GM12864 (cell line): ENCODE measurements around the gene ZSWIM3.

Experiments used
- DNase-seq: peaks from one replicate; pipeline ENCODE4 v3.0.0-alpha.2; 2011; ENCODE audit warnings: low read depth
- H3K4me3 ChIP-seq: 2 replicates; pipeline ENCODE4 v1.5.1; 2011; ENCODE audit warnings: mild to moderate bottlenecking, low read depth, low read length, control low read depth
- TF ChIP-seq, protein P1 (sequence below): IDR thresholded peaks from 2 replicates; pipeline ENCODE4 v1.5.1; 2011; ENCODE audit warnings: low read depth, mild to moderate bottlenecking, moderate library complexity, low read length, control low read depth, inconsistent platforms; ENCODE audit errors: missing control alignments

Gene ZSWIM3

DNA sequence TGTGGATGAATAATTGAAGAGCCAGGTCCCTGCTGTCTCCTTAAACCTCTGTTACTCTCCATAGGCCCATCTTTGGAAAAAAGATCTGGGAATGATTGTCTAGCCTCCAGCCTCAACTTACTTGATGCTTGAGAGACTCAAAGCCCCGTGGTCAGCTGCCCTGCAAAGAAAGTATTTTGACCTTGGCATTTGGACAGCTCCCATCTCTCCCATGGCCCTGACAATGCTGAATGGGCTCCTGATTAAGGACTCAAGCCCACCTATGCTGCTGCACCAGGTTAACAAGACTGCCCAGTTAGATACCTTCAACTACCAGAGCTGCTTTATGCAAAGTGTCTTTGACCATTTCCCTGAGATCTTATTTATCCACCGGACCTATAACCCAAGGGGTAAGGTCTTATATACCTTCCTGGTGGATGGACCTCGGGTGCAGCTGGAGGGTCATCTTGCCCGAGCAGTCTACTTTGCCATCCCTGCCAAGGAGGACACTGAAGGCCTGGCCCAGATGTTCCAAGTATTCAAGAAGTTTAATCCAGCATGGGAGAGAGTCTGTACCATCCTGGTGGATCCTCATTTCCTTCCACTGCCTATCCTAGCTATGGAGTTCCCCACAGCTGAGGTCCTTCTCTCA lies 25.2 kb downstream of the ZSWIM3 start:
- H3K4me3 ChIP-seq: no peak overlapping the region
- DNase-seq: no peak
- TF ChIP-seq, protein P1, sequence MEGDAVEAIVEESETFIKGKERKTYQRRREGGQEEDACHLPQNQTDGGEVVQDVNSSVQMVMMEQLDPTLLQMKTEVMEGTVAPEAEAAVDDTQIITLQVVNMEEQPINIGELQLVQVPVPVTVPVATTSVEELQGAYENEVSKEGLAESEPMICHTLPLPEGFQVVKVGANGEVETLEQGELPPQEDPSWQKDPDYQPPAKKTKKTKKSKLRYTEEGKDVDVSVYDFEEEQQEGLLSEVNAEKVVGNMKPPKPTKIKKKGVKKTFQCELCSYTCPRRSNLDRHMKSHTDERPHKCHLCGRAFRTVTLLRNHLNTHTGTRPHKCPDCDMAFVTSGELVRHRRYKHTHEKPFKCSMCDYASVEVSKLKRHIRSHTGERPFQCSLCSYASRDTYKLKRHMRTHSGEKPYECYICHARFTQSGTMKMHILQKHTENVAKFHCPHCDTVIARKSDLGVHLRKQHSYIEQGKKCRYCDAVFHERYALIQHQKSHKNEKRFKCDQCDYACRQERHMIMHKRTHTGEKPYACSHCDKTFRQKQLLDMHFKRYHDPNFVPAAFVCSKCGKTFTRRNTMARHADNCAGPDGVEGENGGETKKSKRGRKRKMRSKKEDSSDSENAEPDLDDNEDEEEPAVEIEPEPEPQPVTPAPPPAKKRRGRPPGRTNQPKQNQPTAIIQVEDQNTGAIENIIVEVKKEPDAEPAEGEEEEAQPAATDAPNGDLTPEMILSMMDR: no peak

DNA sequence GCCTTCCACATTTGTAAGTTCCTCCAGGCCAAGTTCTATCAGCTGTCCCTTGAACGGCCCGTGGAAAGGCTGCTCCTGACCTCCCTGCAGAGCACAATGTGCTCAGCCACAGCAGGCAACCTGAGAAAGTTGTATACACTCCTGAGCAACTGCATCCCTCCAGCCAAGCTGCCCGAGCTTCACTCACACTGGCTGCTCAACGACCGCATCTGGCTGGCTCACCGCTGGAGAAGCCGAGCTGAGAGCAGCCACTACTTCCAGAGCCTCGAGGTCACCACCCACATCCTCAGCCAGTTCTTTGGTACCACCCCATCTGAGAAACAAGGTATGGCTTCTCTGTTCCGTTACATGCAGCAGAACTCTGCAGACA lies 25.7 kb downstream of the ZSWIM3 start:
- DNase-seq: no peak
- no peak overlapping the region for H3K4me3 ChIP-seq
- TF ChIP-seq, protein P1: no peak

DNA sequence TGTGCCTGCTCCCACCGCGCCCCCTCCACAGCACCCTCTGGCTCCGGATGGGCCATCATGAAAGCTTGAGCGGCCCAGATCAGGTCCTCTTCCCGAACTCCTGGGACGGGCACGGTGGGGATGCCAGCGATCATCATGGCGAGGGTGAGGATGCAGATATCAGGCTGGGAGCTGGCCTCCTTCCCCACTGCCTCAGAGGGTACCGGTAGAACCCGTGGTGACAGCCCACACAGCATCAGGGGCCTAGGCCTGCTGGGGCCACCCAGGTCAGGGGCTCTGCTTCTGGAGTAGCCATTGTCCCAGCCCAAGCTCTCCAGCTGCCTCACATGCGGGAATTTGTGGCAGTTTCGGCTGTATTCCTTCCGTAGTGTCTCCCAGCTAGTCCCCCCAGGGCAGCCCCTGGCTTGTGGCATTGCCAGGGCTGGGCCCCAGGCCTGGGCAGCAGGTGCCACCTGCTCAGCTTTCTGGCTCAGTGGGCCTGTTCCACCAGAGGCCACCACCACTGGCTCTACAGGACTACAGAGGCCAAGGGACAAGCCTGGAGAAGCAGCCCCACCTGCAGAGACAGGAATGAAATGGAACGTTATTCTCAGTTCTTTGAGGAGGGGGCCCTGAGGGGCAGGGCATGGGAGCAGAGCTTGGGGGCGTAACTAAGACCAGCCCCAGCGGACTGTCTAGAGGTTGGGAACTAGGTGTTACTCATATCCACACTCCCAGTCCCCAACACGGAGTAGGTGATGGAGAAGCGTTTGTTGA lies 29.4 kb downstream of the ZSWIM3 start:
- no peak for DNase-seq
- TF ChIP-seq, protein P1: no peak
- H3K4me3 ChIP-seq: no peak overlapping the region

DNA sequence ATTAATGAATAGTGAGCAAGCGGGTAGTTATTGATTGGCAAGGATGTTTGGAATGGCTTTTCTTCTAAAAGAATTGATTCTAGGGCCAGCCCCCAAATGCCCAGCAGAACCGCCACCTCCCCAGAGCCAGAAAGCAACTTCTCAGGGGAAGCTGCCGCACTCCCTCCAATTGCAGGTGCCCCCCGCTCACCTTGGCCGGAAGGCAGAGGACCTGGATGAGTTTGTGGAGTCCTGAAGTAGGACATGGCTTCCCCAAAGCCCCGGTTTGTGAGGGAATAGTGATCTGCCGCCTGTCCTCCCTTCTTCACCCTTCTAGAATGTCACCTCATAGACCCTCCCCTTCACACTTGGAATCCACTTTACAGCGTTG lies 29.9 kb downstream of the ZSWIM3 start, which contains the start of gene SPATA25:
Gene SPATA25 (minus strand): TSS at position 277 of the 370 bp plus-strand sequence. CDS start 32 bp downstream, at position 245.
- no peak for DNase-seq
- TF ChIP-seq, protein P1: no peak
- H3K4me3 ChIP-seq: no peak within 1 kb of the TSS

DNA sequence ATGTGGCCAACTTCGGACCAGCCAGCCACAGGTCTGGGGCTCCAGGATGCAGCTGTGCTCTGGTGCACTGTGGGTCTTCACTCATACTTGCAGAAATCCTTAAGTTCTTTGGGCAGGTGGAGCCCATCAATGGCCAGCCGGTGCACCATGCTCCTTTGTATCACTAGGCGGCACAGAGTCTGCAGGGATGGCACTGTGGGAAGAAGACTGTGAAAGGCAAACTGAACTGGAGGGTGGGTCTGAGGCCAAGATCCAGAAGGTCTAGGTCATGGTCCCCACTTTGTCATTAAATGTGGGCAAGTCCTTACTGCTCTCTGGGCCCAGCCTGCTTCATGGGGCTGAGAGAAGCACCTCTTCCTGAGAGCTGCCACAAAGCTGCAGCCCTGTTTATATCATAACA lies 31.3 kb downstream of the ZSWIM3 start:
- DNase-seq: no peak
- H3K4me3 ChIP-seq: no peak overlapping the region
- TF ChIP-seq, protein P1: no peak

DNA sequence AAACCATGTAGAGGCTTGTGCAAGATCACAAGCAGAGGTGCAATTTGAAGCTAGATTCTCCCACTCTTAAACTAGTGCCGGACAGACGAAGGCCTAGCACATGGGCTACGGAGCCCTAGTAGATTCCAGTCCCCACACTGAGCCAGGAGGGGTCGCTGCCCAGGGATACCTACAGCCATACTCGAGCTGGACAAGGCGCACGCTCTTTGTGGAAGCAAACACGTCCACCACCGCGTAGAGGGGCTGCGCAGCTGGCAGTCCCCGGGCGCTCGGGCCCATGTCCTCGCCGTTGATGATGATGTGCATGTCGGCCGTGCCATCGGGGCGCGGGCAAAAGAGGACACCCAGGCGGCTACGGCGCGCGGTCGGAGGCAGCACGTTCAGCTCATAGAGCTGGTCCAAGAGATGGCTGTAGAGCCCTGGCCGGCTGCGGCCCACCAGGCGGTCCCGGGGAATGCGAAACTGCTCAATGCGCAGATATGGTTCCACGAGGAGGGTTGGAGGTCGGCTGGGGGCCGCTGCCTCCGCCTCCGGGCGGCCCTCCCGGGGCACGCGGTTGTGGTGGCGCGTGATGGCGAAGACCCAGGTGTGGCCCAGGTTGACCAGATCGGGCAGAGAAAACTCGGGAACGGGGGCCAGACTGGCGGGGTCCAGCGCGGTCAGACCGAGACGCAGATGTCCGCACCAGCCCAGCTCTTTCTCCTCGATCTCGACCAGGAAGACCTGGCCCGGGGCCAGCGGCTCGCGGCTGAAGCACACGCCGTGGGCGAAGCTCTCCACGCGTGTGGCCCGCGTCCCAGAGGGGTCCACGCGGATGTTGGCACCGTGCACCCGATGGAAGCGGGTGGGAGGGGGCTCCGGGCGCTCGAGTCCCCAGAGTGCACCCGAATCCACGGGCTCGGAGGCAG lies 32.9 kb downstream of the ZSWIM3 start:
- TF ChIP-seq, protein P1: peak; percentile 43
- no peak for DNase-seq
- H3K4me3 ChIP-seq: peak overlapping the region; percentile 81
